Trophoblast cell (in vitro differentiated cells and primary cell): ENCODE results near the gene NELFB.

Source experiments
- DNase-seq, 2 donors: peaks; one replicate each; pipeline ENCODE4 v3.0.0-alpha.2; 2016
- H2AFZ ChIP-seq: 2 replicates; pipeline ENCODE4 v1.6.1; 2013; ENCODE audit warnings: low read length, moderate library complexity, mild to moderate bottlenecking; ENCODE audit not compliant: insufficient read depth, poor library complexity
- H2AK5ac ChIP-seq: 2 replicates; pipeline ENCODE4 v1.6.1; 2013; ENCODE audit warnings: mild to moderate bottlenecking, low read length
- H2BK120ac ChIP-seq: 2 replicates; pipeline ENCODE4 v1.6.1; 2013; ENCODE audit warnings: low read length, mild to moderate bottlenecking, moderate library complexity; ENCODE audit not compliant: insufficient read depth, poor library complexity
- H2BK12ac ChIP-seq: 2 replicates; pipeline ENCODE4 v1.6.1; 2013; ENCODE audit warnings: mild to moderate bottlenecking, low read length, moderate library complexity
- H2BK5ac ChIP-seq: 2 replicates; pipeline ENCODE4 v1.6.1; 2013; ENCODE audit warnings: low read length, low read depth, moderate library complexity, mild to moderate bottlenecking; ENCODE audit not compliant: poor library complexity
- H3K14ac ChIP-seq: 2 replicates; pipeline ENCODE4 v1.6.1; 2013; ENCODE audit warnings: mild to moderate bottlenecking, low read length
- H3K18ac ChIP-seq: 2 replicates; pipeline ENCODE4 v1.6.1; 2013; ENCODE audit warnings: mild to moderate bottlenecking, low read length
- H3K23ac ChIP-seq: 2 replicates; pipeline ENCODE4 v1.6.1; 2013; ENCODE audit warnings: low read length
- H3K27ac ChIP-seq: 2 replicates; pipeline ENCODE4 v1.5.1; 2013; ENCODE audit warnings: low read depth, mild to moderate bottlenecking, inconsistent platforms, low read length, moderate library complexity
- H3K27me3 ChIP-seq: 2 replicates; pipeline ENCODE4 v1.6.1; 2013; ENCODE audit warnings: inconsistent platforms, mild to moderate bottlenecking, low read length, moderate library complexity; ENCODE audit not compliant: insufficient read depth
- H3K36me3 ChIP-seq, 2 experiments: 1 replicate in 1 of 2; 2 replicates in 1 of 2; pipeline ENCODE4 v1.6.1; 2013; ENCODE audit warnings: low read length in 2 of 2, mild to moderate bottlenecking in 2 of 2, moderate library complexity in 1 of 2; ENCODE audit not compliant: insufficient read depth in 2 of 2, control insufficient read depth in 1 of 2
- H3K4ac ChIP-seq: 2 replicates; pipeline ENCODE4 v1.6.1; 2013; ENCODE audit warnings: low read depth, mild to moderate bottlenecking, low read length, moderate library complexity
- H3K4me1 ChIP-seq, 2 experiments: 1 replicate in 1 of 2; 2 replicates in 1 of 2; pipeline ENCODE4 v1.6.1; 2013; ENCODE audit warnings: low read length in 2 of 2, mild to moderate bottlenecking in 2 of 2, moderate library complexity in 1 of 2; ENCODE audit not compliant: insufficient read depth in 2 of 2, control insufficient read depth in 1 of 2
- H3K4me2 ChIP-seq: 2 replicates; pipeline ENCODE4 v1.6.1; 2013; ENCODE audit warnings: inconsistent platforms, mild to moderate bottlenecking, low read length, moderate library complexity
- H3K4me3 ChIP-seq: 2 replicates; pipeline ENCODE4 v1.5.1; 2013; ENCODE audit warnings: mild to moderate bottlenecking, low read depth, low read length, inconsistent platforms
- H3K79me1 ChIP-seq: one replicate; pipeline ENCODE4 v1.6.1; 2013; ENCODE audit warnings: low read length
- H3K79me2 ChIP-seq: 2 replicates; pipeline ENCODE4 v1.6.1; 2013; ENCODE audit warnings: low read length, mild to moderate bottlenecking; ENCODE audit not compliant: control insufficient read depth, insufficient read depth, poor library complexity
- H3K9ac ChIP-seq: 2 replicates; pipeline ENCODE4 v1.6.1; 2013; ENCODE audit warnings: mild to moderate bottlenecking, low read length
- H3K9me3 ChIP-seq: 2 replicates; pipeline ENCODE4 v1.6.1; 2013; ENCODE audit warnings: low read depth, mild to moderate bottlenecking, control low read depth, inconsistent platforms, low read length; ENCODE audit not compliant: insufficient read depth
- H4K12ac ChIP-seq: 2 replicates; pipeline ENCODE4 v1.6.1; 2013; ENCODE audit warnings: low read depth, mild to moderate bottlenecking, low read length, moderate library complexity
- H4K8ac ChIP-seq: 2 replicates; pipeline ENCODE4 v1.6.1; 2013; ENCODE audit warnings: low read depth, mild to moderate bottlenecking, low read length, moderate library complexity
- H4K91ac ChIP-seq: one replicate; pipeline ENCODE4 v1.6.1; 2013; ENCODE audit warnings: low read depth, mild to moderate bottlenecking, low read length, moderate library complexity
- WGBS: extraction: QIAGEN DNeasy Blood & Tissue Kit; methylation state at CpG from one replicate; pipeline ENCODE4 v1.1.7; 2013; ENCODE audit warnings: missing lambda C conversion rate; ENCODE audit not compliant: insufficient read length, insufficient coverage; ENCODE audit errors: extremely low coverage; 5-methylcytosine and 5-hydroxymethylcytosine counted together

NELFB gene

DNA sequence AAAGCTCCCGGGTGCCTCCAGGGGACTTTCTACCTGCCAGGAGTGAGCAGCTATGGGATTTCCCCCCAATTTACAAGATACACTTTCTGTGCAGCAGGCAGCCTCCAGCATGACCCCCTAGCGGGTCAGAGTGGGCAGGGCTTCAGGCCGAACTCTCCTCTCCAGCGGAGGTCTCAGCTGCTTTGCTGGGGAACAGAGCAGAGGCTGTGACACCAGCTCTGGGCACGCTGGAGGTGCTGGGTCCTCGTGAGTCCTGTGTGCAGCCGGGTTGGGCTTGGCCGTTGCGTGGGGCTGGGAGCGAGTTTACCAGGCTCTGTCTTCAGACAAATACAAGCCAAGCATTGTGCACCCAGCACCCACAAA, 44.1 kb downstream of the NELFB start:
- Histone ChIP-seq H4K8ac (no peak overlapping the region), H3K27me3 (peaks cover 12% of the 10 kb centered on the region), H3K9me3 (peaks cover 7% of the 10 kb centered on the region), H3K14ac (no peak overlapping the region), H3K4me1 (peaks cover 12 to 28% of the 10 kb centered on the region in 2 experiments), H4K91ac (no peak overlapping the region), H3K9ac (no peak overlapping the region), H2AK5ac (no peak overlapping the region), H2AFZ (no peak overlapping the region), H3K79me2 (no peaks in the 10 kb centered on the region), H3K18ac (no peak overlapping the region), H3K36me3 (no peaks in the 10 kb centered on the region), H3K27ac (no peak overlapping the region), H3K4ac (no peak overlapping the region), H3K79me1 (peaks cover 2% of the 10 kb centered on the region), H2BK5ac (no peak overlapping the region), H3K23ac (no peak overlapping the region), H2BK120ac (no peak overlapping the region), H3K4me3 (no peak overlapping the region), H4K12ac (no peak overlapping the region), H3K4me2 (no peak overlapping the region), H2BK12ac (no peak overlapping the region)
- no peak for DNase-seq
- WGBS: no CpG with 5 or more reads among the region's 10 CpGs

DNA sequence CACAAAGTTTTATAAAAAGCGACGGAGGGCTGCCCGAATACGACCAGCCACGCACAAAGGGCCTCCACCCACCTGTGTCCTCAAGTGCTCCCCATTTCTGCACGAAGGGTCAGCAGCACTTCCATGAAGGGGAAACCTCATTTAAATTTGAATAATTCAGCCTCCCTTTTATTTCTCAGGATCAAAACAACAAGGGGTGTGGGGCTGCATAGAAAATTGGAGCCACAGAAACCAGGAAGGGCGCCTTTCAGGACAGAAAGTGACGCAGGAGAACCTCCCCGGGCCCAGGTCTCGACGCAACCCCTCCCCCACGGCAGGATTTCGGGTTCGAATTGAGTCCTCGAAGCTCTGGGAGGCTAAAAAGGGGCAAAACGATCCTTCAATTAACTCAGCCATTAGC, 44.8 kb downstream of the NELFB start:
- H3K27ac ChIP-seq: no peak overlapping the region
- H4K12ac ChIP-seq: no peak overlapping the region
- peaks cover 12% of the 10 kb centered on the region for H3K27me3 ChIP-seq
- H3K9me3 ChIP-seq: peaks cover under 1% of the 10 kb centered on the region
- peaks cover 12 to 27% of the 10 kb centered on the region in 2 experiments for H3K4me1 ChIP-seq
- H2AK5ac ChIP-seq: no peak overlapping the region
- no peak overlapping the region for H2BK5ac ChIP-seq
- H3K4me3 ChIP-seq: no peak overlapping the region
- WGBS: no CpG with 5 or more reads among the region's 16 CpGs
- H2AFZ ChIP-seq: no peak overlapping the region
- no peak for DNase-seq
- H3K79me2 ChIP-seq: no peaks in the 10 kb centered on the region
- no peak overlapping the region for H3K23ac ChIP-seq
- H3K18ac ChIP-seq: no peak overlapping the region
- peaks cover 2% of the 10 kb centered on the region for H3K79me1 ChIP-seq
- no peak overlapping the region for H2BK120ac ChIP-seq
- no peak overlapping the region for H3K4me2 ChIP-seq
- no peaks in the 10 kb centered on the region for H3K36me3 ChIP-seq
- no peak overlapping the region for H4K8ac ChIP-seq
- H3K4ac ChIP-seq: no peak overlapping the region
- H4K91ac ChIP-seq: no peak overlapping the region
- H3K9ac ChIP-seq: no peak overlapping the region
- H3K14ac ChIP-seq: no peak overlapping the region
- H2BK12ac ChIP-seq: no peak overlapping the region

DNA sequence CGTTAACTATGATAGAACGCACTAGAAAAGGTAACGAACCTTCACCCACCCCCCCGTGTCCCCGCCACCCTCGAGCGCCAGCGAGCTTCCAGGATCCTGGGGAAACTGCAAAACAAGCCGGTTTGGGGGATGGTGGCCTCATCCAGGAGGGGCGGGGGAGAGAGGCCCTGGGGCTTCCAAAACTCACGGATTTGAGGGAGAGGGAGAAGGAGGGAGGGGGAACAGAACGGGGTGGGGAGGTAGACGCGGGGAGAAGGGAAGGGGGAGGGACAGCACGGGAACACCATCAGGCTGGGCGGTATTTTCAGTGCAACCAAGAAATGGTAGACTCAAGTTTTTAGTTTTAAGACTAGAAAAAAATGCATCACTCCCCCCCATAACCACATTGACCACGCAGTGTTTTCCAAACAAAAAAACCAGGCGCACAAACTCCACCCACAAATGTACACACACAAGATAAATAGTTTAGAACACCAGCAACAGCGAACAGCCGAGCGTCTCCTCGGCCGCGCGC, 45.5 kb downstream of the NELFB start:
- WGBS: no CpG with 5 or more reads among the region's 25 CpGs
- H3K27ac ChIP-seq: no peak overlapping the region

DNA sequence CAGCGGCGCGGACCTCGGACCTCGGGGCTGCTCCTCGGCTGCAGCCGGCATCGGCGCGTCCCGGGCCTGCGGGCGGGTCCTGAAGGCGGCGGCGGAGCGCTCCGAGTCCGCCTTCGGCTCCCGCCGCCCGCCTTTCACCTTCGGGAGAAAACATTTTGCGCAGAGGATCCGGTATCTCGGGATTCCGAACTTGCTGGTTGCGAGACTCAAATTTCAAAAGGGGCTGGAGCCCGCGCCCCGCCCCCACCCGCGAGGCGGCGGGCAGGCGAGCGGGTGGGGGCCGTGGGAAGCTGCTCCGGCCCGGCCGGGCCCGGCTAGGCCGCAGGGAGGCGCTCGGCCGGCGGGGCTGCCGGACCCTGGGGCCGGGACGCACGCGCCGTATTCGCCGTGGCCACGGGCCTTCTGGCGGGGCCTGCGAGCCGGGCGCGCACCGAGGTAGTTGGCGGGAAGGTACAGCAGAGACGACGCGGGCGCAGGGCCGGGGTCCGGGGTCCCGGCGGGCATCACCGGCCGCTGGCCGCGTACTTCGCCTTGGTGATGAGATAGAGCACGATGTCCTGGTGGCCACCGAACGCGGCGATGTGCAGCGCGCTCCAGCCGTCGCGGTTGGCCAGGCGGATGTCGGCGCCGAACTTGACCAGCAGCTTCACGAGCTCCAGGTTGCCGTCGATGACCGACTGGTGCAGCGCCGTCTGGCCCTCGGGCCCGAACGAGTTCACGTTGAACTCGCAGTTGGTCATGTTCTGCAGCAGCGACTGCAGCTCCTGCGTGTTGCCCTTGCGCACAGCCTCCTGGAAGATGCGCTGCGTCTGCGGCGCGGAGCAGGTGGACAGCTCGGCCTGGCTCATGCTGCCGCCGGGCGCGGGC, 46.2 kb downstream of the NELFB start:
- no CpG with 5 or more reads among the region's 115 CpGs for WGBS
- Histone ChIP-seq H2BK12ac (no peak overlapping the region), H3K9ac (peak overlapping the region; percentile 54), H3K4me3 (peak overlapping the region; percentile 47), H3K27me3 (peaks cover 10% of the 10 kb centered on the region), H3K4me1 (peaks cover 12 to 27% of the 10 kb centered on the region in 2 experiments), H4K8ac (no peak overlapping the region), H3K4me2 (peak overlapping the region; percentile 70), H4K91ac (no peak overlapping the region), H3K79me1 (peaks cover 2% of the 10 kb centered on the region), H3K23ac (no peak overlapping the region), H3K9me3 (no peaks in the 10 kb centered on the region), H3K4ac (no peak overlapping the region), H3K36me3 (no peaks in the 10 kb centered on the region), H2AK5ac (no peak overlapping the region), H3K79me2 (no peaks in the 10 kb centered on the region), H2AFZ (peak overlapping the region; percentile 35), H3K27ac (no peak overlapping the region), H2BK5ac (no peak overlapping the region), H2BK120ac (no peak overlapping the region), H4K12ac (no peak overlapping the region), H3K18ac (no peak overlapping the region), H3K14ac (peak overlapping the region; percentile 11)
- peak; percentile 32 to 66 for DNase-seq

More for the DNA sequence above, 45.5 kb downstream of the NELFB start:
- H3K36me3 ChIP-seq: no peaks in the 10 kb centered on the region
- H4K91ac ChIP-seq: no peak overlapping the region
- no peak overlapping the region for H2BK5ac ChIP-seq
- peaks cover 12 to 26% of the 10 kb centered on the region in 2 experiments for H3K4me1 ChIP-seq
- H3K4me3 ChIP-seq: peak overlapping the region; percentile 16
- H3K9ac ChIP-seq: no peak overlapping the region
- H3K4me2 ChIP-seq: peak overlapping the region; percentile 70
- H2BK12ac ChIP-seq: no peak overlapping the region
- H2AK5ac ChIP-seq: no peak overlapping the region
- H3K79me2 ChIP-seq: no peaks in the 10 kb centered on the region
- no peak for DNase-seq
- no peak overlapping the region for H3K4ac ChIP-seq
- no peak overlapping the region for H3K18ac ChIP-seq
- H3K23ac ChIP-seq: no peak overlapping the region
- H3K79me1 ChIP-seq: peaks cover 2% of the 10 kb centered on the region
- H3K27me3 ChIP-seq: peaks cover 10% of the 10 kb centered on the region
- H3K14ac ChIP-seq: no peak overlapping the region
- no peak overlapping the region for H4K12ac ChIP-seq
- no peaks in the 10 kb centered on the region for H3K9me3 ChIP-seq
- no peak overlapping the region for H4K8ac ChIP-seq
- H2BK120ac ChIP-seq: no peak overlapping the region
- peak overlapping the region; percentile 35 for H2AFZ ChIP-seq
